Esophagus muscularis mucosa (tissue), 4 donors: Measurements from ENCODE around the gene TRIM29. TPM values are rescaled to one million over a fixed set of nuclear protein-coding genes. Genes with fewer than 3 reads are reported as not detected.

ENCODE experiments used
- DNase-seq: peaks from one replicate; pipeline ENCODE4 v3.0.0-alpha.2; 2017; ENCODE audit errors: extremely low spot score
- H3K27ac ChIP-seq, 4 donors: fragments of 200-600 bp; sonication (generic); replicated peaks in 1 of 4; 1 replicate in 3 of 4; 2 replicates in 1 of 4; pipeline ENCODE4 v1.5.1; 2016 to 2019; ENCODE audit warnings: mild to moderate bottlenecking in 1 of 4
- H3K27me3 ChIP-seq, 4 donors: fragments of 200-600 bp; sonication (generic); one replicate each; pipeline versions ENCODE4 v1.5.1 to v1.6.0; 2016 to 2019
- H3K36me3 ChIP-seq, 4 donors: fragments of 200-600 bp; sonication (generic); one replicate each; pipeline ENCODE4 v1.5.1; 2016 to 2019
- H3K4me1 ChIP-seq, 4 donors: fragments of 200-600 bp; sonication (generic); one replicate each; pipeline ENCODE4 v1.5.1; 2016 to 2019
- H3K4me3 ChIP-seq, 4 donors: fragments of 200-600 bp; sonication (generic); 1 replicate in 2 of 4; 2 replicates in 2 of 4; pipeline ENCODE4 v1.5.1; 2016 to 2019; ENCODE audit warnings: mild to moderate bottlenecking in 4 of 4, moderate library complexity in 1 of 4
- H3K9me3 ChIP-seq, 4 donors: fragments of 200-600 bp; sonication (generic); 1 replicate in 3 of 4; 2 replicates in 1 of 4; pipeline ENCODE4 v1.5.1; 2016 to 2019
- EP300 ChIP-seq: sonication (generic); formaldehyde crosslinking; IDR thresholded peaks from one replicate; pipeline ENCODE4 v1.6.1; 2017; ENCODE audit warnings: antibody characterized with exemption
- POLR2A ChIP-seq: fragments of 450-650 bp; IDR thresholded peaks from one replicate; pipeline ENCODE4 v1.6.1; 2017; ENCODE audit warnings: antibody characterized with exemption, moderate library complexity, mild to moderate bottlenecking, low read depth
- POLR2AphosphoS5 ChIP-seq, 2 donors: sonication (generic); formaldehyde crosslinking; IDR thresholded peaks; one replicate each; pipeline ENCODE4 v1.6.1; 2017; ENCODE audit warnings: antibody characterized with exemption in 2 of 2
- WGBS: methylation state at CpG from one replicate; pipeline ENCODE4 v1.1.5; 2018; 5-methylcytosine and 5-hydroxymethylcytosine counted together
- intact Hi-C: fragments of 100-400 bp; cut with DNase I; formaldehyde crosslinking; loops from one replicate; pipeline ENCODE4 v1.15.1; 2023
- total RNA-seq, 4 donors: library from RNA; depleted of rRNA; stranded (reverse); fragments of >200 nt; gene quantifications; one replicate each; pipeline versions ENCODE4 v1.1.0 to v1.2.1, GENCODE V29; 2016
- TF ChIP-seq, protein P1 (sequence below), 3 experiments: fragments of 200-600 bp in 2 of 3; fragments of 450-650 bp in 1 of 3; sonication (generic) in 2 of 3; IDR thresholded peaks; one replicate each; pipeline ENCODE4 v1.5.1; 2017 to 2019; ENCODE audit warnings: antibody characterized with exemption in 3 of 3, mild to moderate bottlenecking in 2 of 3, moderate library complexity in 1 of 3

The TRIM29 gene
- total RNA-seq, 4 donors from 2014 or later: 0.45 to 1.3 (median 0.75) TPM

DNA sequence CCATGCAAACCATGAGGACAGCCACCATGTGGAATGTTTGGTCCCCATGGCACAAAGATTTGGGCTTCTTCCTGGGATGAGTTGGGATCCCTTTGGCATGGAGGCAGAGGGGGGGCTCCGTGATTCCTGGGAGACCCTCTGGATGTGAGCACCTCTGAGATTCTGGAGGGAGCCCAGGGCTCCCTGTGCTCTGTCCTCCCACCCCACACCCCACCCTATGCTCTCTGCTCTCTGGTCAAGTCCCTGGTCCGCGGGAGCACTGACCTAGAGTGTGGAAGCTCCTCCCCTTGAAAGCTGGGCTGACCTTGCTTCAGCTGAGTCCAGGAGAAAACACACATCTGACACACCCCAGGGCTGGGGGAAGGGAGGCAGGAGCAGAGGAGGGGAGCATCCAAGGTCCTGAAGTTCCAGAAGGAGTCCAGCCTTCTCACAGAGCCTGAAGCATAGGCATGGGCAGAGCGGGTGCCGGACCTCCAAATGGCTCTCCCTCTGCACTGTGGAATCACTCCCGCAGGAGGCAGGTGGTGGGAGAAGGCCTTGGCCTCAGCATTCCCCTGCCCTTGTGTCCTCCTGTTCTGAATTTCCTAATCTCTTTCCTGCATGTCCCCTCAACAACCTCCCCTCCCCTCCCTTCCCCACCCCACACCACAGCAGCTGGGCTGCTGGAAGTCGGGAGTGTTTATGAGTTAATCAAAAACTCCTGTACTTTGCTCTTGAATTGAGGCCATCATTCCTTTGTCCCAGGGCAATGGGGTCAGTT, 47.2 kb upstream of the TRIM29 start:
- Histone ChIP-seq H3K4me3 (peak overlapping the region; percentile 13 to 31 (median 19)), H3K27ac (peak overlapping the region; percentile 68 to 79 (median 76)), H3K36me3 (no peaks in the 10 kb centered on the region), H3K27me3 (no peaks in the 10 kb centered on the region), H3K4me1 (peaks cover 37 to 81% (median 71%) of the 10 kb centered on the region in 4 donors), H3K9me3 (no peaks in the 10 kb centered on the region)
- no peak for DNase-seq
- TF ChIP-seq POLR2AphosphoS5 (IDR thresholded peaks at IDR 0.05) (peak in 1 of 2 donors; percentile 26), POLR2A (no peak), EP300 (no peak)
- TF ChIP-seq, protein P1, sequence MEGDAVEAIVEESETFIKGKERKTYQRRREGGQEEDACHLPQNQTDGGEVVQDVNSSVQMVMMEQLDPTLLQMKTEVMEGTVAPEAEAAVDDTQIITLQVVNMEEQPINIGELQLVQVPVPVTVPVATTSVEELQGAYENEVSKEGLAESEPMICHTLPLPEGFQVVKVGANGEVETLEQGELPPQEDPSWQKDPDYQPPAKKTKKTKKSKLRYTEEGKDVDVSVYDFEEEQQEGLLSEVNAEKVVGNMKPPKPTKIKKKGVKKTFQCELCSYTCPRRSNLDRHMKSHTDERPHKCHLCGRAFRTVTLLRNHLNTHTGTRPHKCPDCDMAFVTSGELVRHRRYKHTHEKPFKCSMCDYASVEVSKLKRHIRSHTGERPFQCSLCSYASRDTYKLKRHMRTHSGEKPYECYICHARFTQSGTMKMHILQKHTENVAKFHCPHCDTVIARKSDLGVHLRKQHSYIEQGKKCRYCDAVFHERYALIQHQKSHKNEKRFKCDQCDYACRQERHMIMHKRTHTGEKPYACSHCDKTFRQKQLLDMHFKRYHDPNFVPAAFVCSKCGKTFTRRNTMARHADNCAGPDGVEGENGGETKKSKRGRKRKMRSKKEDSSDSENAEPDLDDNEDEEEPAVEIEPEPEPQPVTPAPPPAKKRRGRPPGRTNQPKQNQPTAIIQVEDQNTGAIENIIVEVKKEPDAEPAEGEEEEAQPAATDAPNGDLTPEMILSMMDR (IDR thresholded peaks at IDR 0.05): no peak
- WGBS: 70% methylated on average over 7 of the region's 7 CpGs
- intact Hi-C loops: no loop called here

GRCh38 chr11:120184371-120184945, 46.5 kb upstream of the TRIM29 start:
- H3K36me3 ChIP-seq: no peaks in the 10 kb centered on the region
- peak overlapping the region; percentile 13 to 31 (median 19) for H3K4me3 ChIP-seq
- TF ChIP-seq POLR2A (no peak), POLR2AphosphoS5 (IDR thresholded peaks at IDR 0.05) (peak in 1 of 2 donors; percentile 42), EP300 (no peak)
- TF ChIP-seq, protein P1 (IDR thresholded peaks at IDR 0.05): no peak
- peak overlapping the region; percentile 68 to 79 (median 76) for H3K27ac ChIP-seq
- intact Hi-C loops: no loop called here
- 79% methylated on average over 11 of the region's 11 CpGs for WGBS
- DNase-seq: no peak
- peaks cover 44 to 88% (median 78%) of the 10 kb centered on the region in 4 donors for H3K4me1 ChIP-seq
- no peaks in the 10 kb centered on the region for H3K27me3 ChIP-seq
- no peaks in the 10 kb centered on the region for H3K9me3 ChIP-seq

DNA sequence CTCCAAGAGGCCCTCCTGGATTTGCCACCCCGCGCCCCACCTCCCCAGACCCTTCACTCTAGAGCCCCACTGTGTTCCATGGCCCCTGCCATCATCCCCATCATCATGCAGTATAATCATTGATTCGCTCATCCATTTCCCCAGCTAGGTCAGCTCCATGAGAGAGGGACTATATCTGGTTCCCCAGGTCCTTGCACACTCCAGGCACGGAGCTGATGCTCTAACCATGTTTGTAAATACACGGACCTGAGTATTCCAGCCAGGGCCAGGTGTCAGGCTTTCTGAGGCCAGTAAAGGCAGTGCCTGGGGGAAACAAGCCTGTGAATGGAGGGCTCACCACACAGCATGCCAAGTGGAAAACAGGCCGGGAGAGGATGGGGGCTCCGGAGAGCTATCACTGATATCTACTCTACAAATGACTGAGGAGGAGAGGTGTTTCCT, 45.8 kb upstream of the TRIM29 start:
- intact Hi-C loops: no loop called here
- no peaks in the 10 kb centered on the region for H3K36me3 ChIP-seq
- H3K27ac ChIP-seq: peak overlapping the region; percentile 68 to 79 (median 76)
- H3K27me3 ChIP-seq: no peaks in the 10 kb centered on the region
- DNase-seq: peak; percentile 86
- no peaks in the 10 kb centered on the region for H3K9me3 ChIP-seq
- TF ChIP-seq POLR2A (no peak), EP300 (no peak), POLR2AphosphoS5 (IDR thresholded peaks at IDR 0.05) (no peak)
- TF ChIP-seq, protein P1 (IDR thresholded peaks at IDR 0.05): no peak
- 91% methylated on average over 7 of the region's 7 CpGs for WGBS
- no peak overlapping the region for H3K4me3 ChIP-seq
- H3K4me1 ChIP-seq: peaks cover 48 to 94% (median 85%) of the 10 kb centered on the region in 4 donors

GRCh38 chr11:120182790-120183491, 45.0 kb upstream of the TRIM29 start:
- Histone ChIP-seq H3K4me3 (no peak overlapping the region), H3K27ac (peak overlapping the region; percentile 68 to 79 (median 76)), H3K9me3 (no peaks in the 10 kb centered on the region), H3K4me1 (peaks cover 50 to 95% (median 88%) of the 10 kb centered on the region in 4 donors), H3K27me3 (no peaks in the 10 kb centered on the region), H3K36me3 (no peaks in the 10 kb centered on the region)
- TF ChIP-seq, protein P1 (IDR thresholded peaks at IDR 0.05): peak in 1 of 3 experiments; percentile 28
- TF ChIP-seq EP300: no peak
- 89% methylated on average over 4 of the region's 5 CpGs for WGBS
- peak; percentile 91 for DNase-seq
- intact Hi-C loops: no loop called here
